Loucy (cell line): Measurements from ENCODE around the gene TMEM204.

Experiments
- EZH2phosphoT487 ChIP-seq: fragments of 200-600 bp; IDR thresholded peaks from 2 replicates; pipeline ENCODE4 v1.6.1; 2018; ENCODE audit warnings: antibody characterized with exemption, mild to moderate bottlenecking, moderate library complexity, borderline replicate concordance
- TF ChIP-seq, protein P1 (sequence below): fragments of 200-600 bp; sonication (generic); conservative IDR thresholded peaks from 2 replicates; pipeline ENCODE4 v1.5.1; 2014; ENCODE audit warnings: mild to moderate bottlenecking, antibody characterized with exemption, low read length

DNA sequence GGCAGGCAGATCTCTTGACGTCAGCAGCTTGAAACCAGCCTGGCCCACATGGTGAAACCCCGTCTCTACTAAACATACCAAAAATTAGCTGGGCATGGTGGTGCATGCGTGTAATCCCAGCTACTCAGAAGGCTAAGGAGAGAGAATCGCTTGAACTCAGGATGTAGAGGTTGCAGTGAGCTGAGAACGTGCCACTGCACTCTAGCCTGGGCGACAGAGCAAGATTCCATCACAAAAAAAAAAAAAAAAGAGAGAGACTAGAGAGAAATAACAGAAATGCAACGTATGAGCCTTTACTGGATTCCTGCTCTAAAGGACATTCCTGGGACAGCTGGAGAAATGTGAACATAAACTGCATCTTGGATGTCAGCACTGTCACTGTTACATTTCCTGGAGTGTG is 67.6 kb downstream of the TMEM204 start:
- TF ChIP-seq, protein P1, sequence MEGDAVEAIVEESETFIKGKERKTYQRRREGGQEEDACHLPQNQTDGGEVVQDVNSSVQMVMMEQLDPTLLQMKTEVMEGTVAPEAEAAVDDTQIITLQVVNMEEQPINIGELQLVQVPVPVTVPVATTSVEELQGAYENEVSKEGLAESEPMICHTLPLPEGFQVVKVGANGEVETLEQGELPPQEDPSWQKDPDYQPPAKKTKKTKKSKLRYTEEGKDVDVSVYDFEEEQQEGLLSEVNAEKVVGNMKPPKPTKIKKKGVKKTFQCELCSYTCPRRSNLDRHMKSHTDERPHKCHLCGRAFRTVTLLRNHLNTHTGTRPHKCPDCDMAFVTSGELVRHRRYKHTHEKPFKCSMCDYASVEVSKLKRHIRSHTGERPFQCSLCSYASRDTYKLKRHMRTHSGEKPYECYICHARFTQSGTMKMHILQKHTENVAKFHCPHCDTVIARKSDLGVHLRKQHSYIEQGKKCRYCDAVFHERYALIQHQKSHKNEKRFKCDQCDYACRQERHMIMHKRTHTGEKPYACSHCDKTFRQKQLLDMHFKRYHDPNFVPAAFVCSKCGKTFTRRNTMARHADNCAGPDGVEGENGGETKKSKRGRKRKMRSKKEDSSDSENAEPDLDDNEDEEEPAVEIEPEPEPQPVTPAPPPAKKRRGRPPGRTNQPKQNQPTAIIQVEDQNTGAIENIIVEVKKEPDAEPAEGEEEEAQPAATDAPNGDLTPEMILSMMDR, result no peak
- no peak for TF ChIP-seq EZH2phosphoT487
